GM19035 (cell line): ENCODE data around the gene ENPP1.
"Not testable (repeated sequence)": the region's sequence is repeated elsewhere in the genome, so short reads cannot be mapped to it uniquely, and the experiment has no call there.

Experiments
- ATAC-seq: cut with Tn5 transposase; IDR thresholded peaks from one replicate; pipeline ENCODE4 v1.9.1; 2021; ENCODE audit not compliant: unreplicated experiment

ENPP1 gene

GRCh38 chr6:131828080-131828479 lies 20.3 kb downstream of the ENPP1 start:
- ATAC-seq: no peak

GRCh38 chr6:131828951-131829350 lies 21.1 kb downstream of the ENPP1 start:
- ATAC-seq: no peak

- ATAC-seq: no peak
Observed at GRCh38 chr6:131831392-131831791, 23.6 kb downstream of the ENPP1 start.

- no peak for ATAC-seq
Observed at GRCh38 chr6:131831886-131832285, 24.1 kb downstream of the ENPP1 start.

- ATAC-seq: no peak
Observed at GRCh38 chr6:131832363-131832762, 24.5 kb downstream of the ENPP1 start.

- no peak for ATAC-seq
Observed at GRCh38 chr6:131838051-131838450, 30.2 kb downstream of the ENPP1 start.

- no peak for ATAC-seq
Observed at GRCh38 chr6:131839388-131839787, 31.6 kb downstream of the ENPP1 start.

- no peak for ATAC-seq
Observed at GRCh38 chr6:131840441-131840840, 32.6 kb downstream of the ENPP1 start.

GRCh38 chr6:131840936-131841583 lies 33.2 kb downstream of the ENPP1 start:
- no peak for ATAC-seq

- no peak for ATAC-seq
Observed at GRCh38 chr6:131843768-131844167, 35.9 kb downstream of the ENPP1 start.

- no peak for ATAC-seq
Observed at GRCh38 chr6:131844243-131844841, 36.5 kb downstream of the ENPP1 start.

- no peak for ATAC-seq
Observed at GRCh38 chr6:131846023-131846663, 38.3 kb downstream of the ENPP1 start.

GRCh38 chr6:131846905-131847304 lies 39.1 kb downstream of the ENPP1 start:
- no peak for ATAC-seq

GRCh38 chr6:131849799-131850198 lies 42.0 kb downstream of the ENPP1 start:
- ATAC-seq: no peak

- no peak for ATAC-seq
Observed at GRCh38 chr6:131851049-131851769, 43.4 kb downstream of the ENPP1 start.

GRCh38 chr6:131852200-131852599 lies 44.4 kb downstream of the ENPP1 start:
- no peak for ATAC-seq

GRCh38 chr6:131854803-131855202 lies 47.0 kb downstream of the ENPP1 start:
- no peak for ATAC-seq

- ATAC-seq: no peak
Observed at GRCh38 chr6:131858765-131859415, 51.1 kb downstream of the ENPP1 start.

GRCh38 chr6:131859658-131860057 lies 51.8 kb downstream of the ENPP1 start:
- ATAC-seq: not testable (repeated sequence)

- no peak for ATAC-seq
Observed at GRCh38 chr6:131861381-131861780, 53.6 kb downstream of the ENPP1 start.

GRCh38 chr6:131862476-131862875 lies 54.7 kb downstream of the ENPP1 start:
- ATAC-seq: no peak
